ENCODE data around the gene RHEX.

The RHEX gene

GRCh38 chr1:206110161-206110560 is 57.2 kb downstream of the RHEX start:
- TF ChIP-seq, protein P1, sequence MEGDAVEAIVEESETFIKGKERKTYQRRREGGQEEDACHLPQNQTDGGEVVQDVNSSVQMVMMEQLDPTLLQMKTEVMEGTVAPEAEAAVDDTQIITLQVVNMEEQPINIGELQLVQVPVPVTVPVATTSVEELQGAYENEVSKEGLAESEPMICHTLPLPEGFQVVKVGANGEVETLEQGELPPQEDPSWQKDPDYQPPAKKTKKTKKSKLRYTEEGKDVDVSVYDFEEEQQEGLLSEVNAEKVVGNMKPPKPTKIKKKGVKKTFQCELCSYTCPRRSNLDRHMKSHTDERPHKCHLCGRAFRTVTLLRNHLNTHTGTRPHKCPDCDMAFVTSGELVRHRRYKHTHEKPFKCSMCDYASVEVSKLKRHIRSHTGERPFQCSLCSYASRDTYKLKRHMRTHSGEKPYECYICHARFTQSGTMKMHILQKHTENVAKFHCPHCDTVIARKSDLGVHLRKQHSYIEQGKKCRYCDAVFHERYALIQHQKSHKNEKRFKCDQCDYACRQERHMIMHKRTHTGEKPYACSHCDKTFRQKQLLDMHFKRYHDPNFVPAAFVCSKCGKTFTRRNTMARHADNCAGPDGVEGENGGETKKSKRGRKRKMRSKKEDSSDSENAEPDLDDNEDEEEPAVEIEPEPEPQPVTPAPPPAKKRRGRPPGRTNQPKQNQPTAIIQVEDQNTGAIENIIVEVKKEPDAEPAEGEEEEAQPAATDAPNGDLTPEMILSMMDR (IDR thresholded peaks at IDR 0.05; ENCODE audit: low read depth, low read length, missing control alignments): no peak
- no peak for DNase-seq (ENCODE audit: low read depth)
- no peak overlapping the region for H3K4me3 ChIP-seq (ENCODE audit: low read depth, low read length)
- in situ Hi-C loops (cut with HindIII; ENCODE audit: low sequenced_read_pairs): loop anchor here (25.0 kb wide), 1 partner anchor 123 kb away; no protein-coding TSS in a partner anchor

GRCh38 chr1:206110820-206111219 is 57.8 kb downstream of the RHEX start:
- no peak overlapping the region for H3K4me3 ChIP-seq (ENCODE audit: low read depth, low read length)
- TF ChIP-seq, protein P1 (IDR thresholded peaks at IDR 0.05; ENCODE audit: low read depth, low read length, missing control alignments): no peak
- no peak for DNase-seq (ENCODE audit: low read depth)
- in situ Hi-C loops (cut with HindIII; ENCODE audit: low sequenced_read_pairs): loop anchor here (25.0 kb wide), 1 partner anchor 124 kb away; no protein-coding TSS in a partner anchor

GRCh38 chr1:206111271-206111927 is 58.4 kb downstream of the RHEX start:
- TF ChIP-seq, protein P1 (IDR thresholded peaks at IDR 0.05; ENCODE audit: low read depth, low read length, missing control alignments): no peak
- in situ Hi-C loops (cut with HindIII; ENCODE audit: low sequenced_read_pairs): loop anchor here (25.0 kb wide), 1 partner anchor 124 kb away; no protein-coding TSS in a partner anchor
- DNase-seq (ENCODE audit: low read depth): no peak
- no peak overlapping the region for H3K4me3 ChIP-seq (ENCODE audit: low read depth, low read length)

GRCh38 chr1:206112600-206113301 is 59.8 kb downstream of the RHEX start:
- in situ Hi-C loops (cut with HindIII; ENCODE audit: low sequenced_read_pairs): loop anchor here (25.0 kb wide), 1 partner anchor 125 kb away; no protein-coding TSS in a partner anchor
- H3K4me3 ChIP-seq (ENCODE audit: low read depth, low read length): no peak overlapping the region
- TF ChIP-seq, protein P1 (IDR thresholded peaks at IDR 0.05; ENCODE audit: low read depth, low read length, missing control alignments): no peak
- no peak for DNase-seq (ENCODE audit: low read depth)

GRCh38 chr1:206114692-206115640 is 62.0 kb downstream of the RHEX start:
- H3K4me3 ChIP-seq (ENCODE audit: low read depth, low read length): no peak overlapping the region
- in situ Hi-C loops (cut with HindIII; ENCODE audit: low sequenced_read_pairs): loop anchor here (25.0 kb wide), 1 partner anchor 128 kb away; no protein-coding TSS in a partner anchor

More at GRCh38 chr1:206114692-206115640, 62.0 kb downstream of the RHEX start:
- DNase-seq (ENCODE audit: low read depth): no peak
- TF ChIP-seq, protein P1 (IDR thresholded peaks at IDR 0.05; ENCODE audit: low read depth, low read length, missing control alignments): no peak

Measured in astrocyte of the cerebellum (primary cell).